ENCODE data around the gene PSMB8.

The PSMB8 gene

DNA sequence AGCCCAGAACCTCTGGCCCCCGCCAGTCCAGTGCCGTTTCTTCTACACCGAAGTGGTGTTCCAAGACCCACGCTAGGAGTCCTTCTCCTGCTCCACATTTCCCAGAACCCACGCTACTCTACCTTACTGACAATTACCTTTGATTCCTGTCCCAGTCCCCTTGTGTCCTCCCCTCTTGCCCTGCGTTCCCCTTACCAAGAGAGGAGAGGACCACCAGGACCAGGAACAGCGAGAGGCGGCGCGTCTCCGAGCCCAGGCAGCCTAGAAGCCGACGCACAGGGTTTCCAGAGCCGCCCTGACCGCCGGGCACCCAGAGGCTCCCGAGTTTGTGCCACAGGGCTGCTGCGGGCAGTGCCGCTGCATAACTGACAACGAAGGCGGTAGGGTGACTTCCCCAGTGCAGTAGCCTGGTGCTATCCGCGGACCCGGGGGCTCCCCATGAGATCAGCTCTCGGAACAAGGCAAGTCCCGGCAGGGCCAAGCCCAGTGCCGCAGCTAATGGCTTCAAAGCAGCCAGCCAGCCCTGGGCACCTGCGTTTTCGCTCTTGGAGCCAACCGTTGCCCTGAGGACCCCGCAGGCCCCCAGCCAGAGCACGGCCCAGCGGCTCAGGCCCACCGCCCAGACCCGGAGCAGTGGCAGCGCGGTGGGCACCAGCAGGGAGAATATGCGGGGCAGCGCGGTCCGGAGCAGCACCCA is 9.1 kb upstream of the PSMB8 start:
- DNase-seq (ENCODE audit: low spot score) = peak; percentile 72
- TF ChIP-seq, protein P1, sequence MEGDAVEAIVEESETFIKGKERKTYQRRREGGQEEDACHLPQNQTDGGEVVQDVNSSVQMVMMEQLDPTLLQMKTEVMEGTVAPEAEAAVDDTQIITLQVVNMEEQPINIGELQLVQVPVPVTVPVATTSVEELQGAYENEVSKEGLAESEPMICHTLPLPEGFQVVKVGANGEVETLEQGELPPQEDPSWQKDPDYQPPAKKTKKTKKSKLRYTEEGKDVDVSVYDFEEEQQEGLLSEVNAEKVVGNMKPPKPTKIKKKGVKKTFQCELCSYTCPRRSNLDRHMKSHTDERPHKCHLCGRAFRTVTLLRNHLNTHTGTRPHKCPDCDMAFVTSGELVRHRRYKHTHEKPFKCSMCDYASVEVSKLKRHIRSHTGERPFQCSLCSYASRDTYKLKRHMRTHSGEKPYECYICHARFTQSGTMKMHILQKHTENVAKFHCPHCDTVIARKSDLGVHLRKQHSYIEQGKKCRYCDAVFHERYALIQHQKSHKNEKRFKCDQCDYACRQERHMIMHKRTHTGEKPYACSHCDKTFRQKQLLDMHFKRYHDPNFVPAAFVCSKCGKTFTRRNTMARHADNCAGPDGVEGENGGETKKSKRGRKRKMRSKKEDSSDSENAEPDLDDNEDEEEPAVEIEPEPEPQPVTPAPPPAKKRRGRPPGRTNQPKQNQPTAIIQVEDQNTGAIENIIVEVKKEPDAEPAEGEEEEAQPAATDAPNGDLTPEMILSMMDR (IDR thresholded peaks at IDR 0.05; ENCODE audit: extremely low read depth, insufficient read depth, missing control alignments) = no peak
- in situ Hi-C loops (cut with MboI; ENCODE audit: low pct_unique_long_range_greater_than_20kb, low sequenced_read_pairs, unreplicated experiment) = no loop called here

DNA sequence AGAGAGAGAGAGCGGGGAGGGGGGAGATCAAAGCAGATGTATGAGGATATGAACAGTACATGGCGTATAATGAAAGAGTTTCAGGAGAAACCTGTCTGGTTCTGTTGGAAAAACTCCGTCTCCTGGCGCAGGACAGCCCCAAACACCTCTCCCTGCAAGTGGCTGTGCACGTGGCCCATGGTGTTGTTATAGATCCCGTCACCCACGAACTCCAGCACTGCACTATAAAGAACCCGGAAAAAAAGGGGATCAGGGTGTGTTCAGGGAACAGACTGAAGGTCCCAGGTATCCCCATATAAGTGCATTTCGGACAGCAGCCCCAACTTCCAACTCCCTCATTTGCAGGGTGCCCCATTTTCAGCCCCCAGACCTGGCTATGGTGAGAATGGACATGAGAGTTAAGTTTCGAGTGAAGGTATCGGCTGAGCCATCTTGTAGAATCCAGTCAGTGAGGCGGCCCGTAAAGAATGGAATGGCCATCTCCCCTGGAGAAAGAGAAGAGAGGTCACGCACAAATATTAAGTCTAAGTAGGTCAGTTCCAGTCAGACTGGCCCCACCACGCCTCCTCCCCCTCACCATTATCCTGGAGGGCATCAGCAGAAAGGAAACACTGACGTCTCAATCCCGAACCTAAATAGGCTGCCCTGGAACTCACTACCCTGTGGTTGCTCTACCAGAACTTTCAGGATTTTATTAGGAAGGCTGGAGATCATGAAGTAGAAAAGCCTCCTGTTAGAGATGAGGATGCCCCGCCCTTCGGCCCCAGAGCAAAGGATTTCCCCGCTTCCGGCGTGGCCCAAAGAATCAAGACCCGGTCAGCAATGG is 8.4 kb upstream of the PSMB8 start:
- TF ChIP-seq, protein P1 (IDR thresholded peaks at IDR 0.05; ENCODE audit: extremely low read depth, insufficient read depth, missing control alignments) = no peak
- peak; percentile 47 for DNase-seq (ENCODE audit: low spot score)
- in situ Hi-C loops (cut with MboI; ENCODE audit: low pct_unique_long_range_greater_than_20kb, low sequenced_read_pairs, unreplicated experiment) = no loop called here

DNA sequence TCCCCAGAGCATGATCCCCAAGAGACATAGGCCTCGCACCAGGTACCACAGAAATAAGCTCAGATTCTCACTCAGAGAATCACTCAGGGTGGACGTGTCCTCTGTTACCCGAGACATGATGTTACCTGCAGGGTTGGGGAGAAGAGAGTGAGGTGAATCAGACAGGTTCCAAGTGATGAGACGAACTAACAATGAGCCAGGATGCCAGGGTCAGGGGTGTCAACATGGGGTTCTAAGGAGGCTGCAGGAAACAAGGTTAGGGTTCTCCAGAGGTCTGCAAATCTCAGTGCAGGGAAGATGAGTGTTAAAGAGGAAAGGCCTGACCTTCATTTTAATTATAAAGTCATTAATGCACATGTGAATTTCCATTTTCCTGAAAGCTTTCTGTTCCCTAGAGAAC is 7.2 kb upstream of the PSMB8 start:
- in situ Hi-C loops (cut with MboI; ENCODE audit: low pct_unique_long_range_greater_than_20kb, low sequenced_read_pairs, unreplicated experiment) = no loop called here
- DNase-seq (ENCODE audit: low spot score) = no peak
- TF ChIP-seq, protein P1 (IDR thresholded peaks at IDR 0.05; ENCODE audit: extremely low read depth, insufficient read depth, missing control alignments) = no peak

DNA sequence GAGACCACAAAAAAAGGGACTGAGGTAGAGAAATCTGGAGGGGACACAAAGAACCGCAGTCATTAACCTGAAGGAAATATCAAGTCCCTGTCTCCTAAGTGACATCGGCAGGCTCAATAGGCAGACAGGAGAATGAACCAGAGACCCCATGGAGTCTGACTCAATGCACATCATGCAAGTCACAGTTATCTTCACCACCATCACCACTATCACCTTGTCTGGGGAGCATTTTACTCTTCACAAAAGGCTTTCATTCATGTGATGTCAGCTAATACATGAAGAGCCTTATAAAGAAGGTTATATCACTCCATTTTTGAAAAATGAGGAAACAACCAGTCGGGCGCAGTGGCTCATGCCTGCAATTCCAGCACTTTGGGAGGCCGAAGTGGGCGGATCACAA is 5.3 kb upstream of the PSMB8 start:
- TF ChIP-seq, protein P1 (IDR thresholded peaks at IDR 0.05; ENCODE audit: extremely low read depth, insufficient read depth, missing control alignments) = no peak
- DNase-seq (ENCODE audit: low spot score) = no peak
- in situ Hi-C loops (cut with MboI; ENCODE audit: low pct_unique_long_range_greater_than_20kb, low sequenced_read_pairs, unreplicated experiment) = no loop called here

DNA sequence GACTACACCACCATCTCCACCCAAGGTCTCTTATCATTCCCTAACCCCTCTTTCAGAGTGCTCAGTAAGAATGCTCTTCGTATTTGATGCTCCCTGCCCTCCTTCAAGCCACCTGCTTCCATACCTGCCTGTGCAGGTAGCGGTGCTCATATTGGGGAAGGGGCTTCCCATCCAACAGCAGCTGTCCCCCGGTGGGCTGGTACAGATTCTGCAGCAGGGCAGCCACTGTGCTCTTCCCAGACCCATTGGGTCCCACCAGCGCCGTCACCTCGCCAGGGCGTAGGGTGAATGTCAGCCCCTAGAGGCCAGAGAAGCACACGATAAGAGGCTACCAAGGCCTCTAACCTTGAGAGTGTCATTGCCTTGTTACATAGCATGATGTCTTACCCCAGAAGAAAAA is 3.9 kb upstream of the PSMB8 start:
- TF ChIP-seq, protein P1 (IDR thresholded peaks at IDR 0.05; ENCODE audit: extremely low read depth, insufficient read depth, missing control alignments) = no peak
- in situ Hi-C loops (cut with MboI; ENCODE audit: low pct_unique_long_range_greater_than_20kb, low sequenced_read_pairs, unreplicated experiment) = no loop called here
- no peak for DNase-seq (ENCODE audit: low spot score)

DNA sequence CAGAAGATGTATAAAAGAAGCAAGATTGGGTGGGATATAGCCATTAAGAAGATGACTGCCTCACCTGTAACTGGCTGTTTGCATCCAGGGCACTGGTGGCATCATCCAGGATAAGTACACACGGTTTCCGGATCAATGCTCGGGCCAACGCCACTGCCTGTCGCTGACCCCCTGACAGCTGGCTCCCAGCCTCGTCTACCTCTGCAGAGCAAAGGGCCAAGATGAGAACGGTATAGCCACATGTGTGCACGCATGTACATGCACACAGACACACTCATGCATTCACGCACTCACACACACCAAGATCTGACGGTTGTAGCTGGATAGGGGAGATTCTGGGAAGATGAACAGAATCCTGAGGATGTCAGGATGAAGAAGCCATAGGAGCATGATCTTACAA is 3.2 kb upstream of the PSMB8 start:
- TF ChIP-seq, protein P1 (IDR thresholded peaks at IDR 0.05; ENCODE audit: extremely low read depth, insufficient read depth, missing control alignments) = no peak
- in situ Hi-C loops (cut with MboI; ENCODE audit: low pct_unique_long_range_greater_than_20kb, low sequenced_read_pairs, unreplicated experiment) = no loop called here
- no peak for DNase-seq (ENCODE audit: low spot score)

Data from GM13977 (cell line).